Activated T-helper 1 cell treated with anti-CD3 and anti-CD28 coated beads, Interleukin-12 subunit alpha, Interleukin-12 subunit beta, Interleukin-2, Interleukin-4 antibody, amounts not matched to agents 30 ng/mL and 10 ng/mL and 1 ng/mL, durations not matched to agents 14 hours and 24 hours and 36 hours (primary cell): ENCODE data around the gene SUSD1. TPM values are rescaled to one million over a fixed set of nuclear protein-coding genes. Genes with fewer than 3 reads are reported as not detected.

ENCODE experiments used
- DNase-seq: peaks from one replicate; pipeline ENCODE4 v3.0.0; 2021; ENCODE audit warnings: low spot score
- H3K27ac Mint-ChIP-seq: one replicate; pipeline ENCODE4 v1.8.0; 2021; ENCODE audit warnings: mild to moderate bottlenecking, mixed read lengths
- H3K27me3 Mint-ChIP-seq: one replicate; pipeline ENCODE4 v1.8.0; 2022; ENCODE audit warnings: mild to moderate bottlenecking, moderate library complexity, mixed read lengths; ENCODE audit not compliant: insufficient read depth
- H3K36me3 Mint-ChIP-seq: one replicate; pipeline ENCODE4 v1.8.0; 2021; ENCODE audit warnings: low read depth, mixed read lengths
- H3K4me1 Mint-ChIP-seq: one replicate; pipeline ENCODE4 v1.8.0; 2021; ENCODE audit warnings: low read depth, mixed read lengths
- H3K4me3 Mint-ChIP-seq: one replicate; pipeline ENCODE4 v1.8.0; 2021; ENCODE audit warnings: mild to moderate bottlenecking, moderate library complexity, mixed read lengths
- H3K9me3 Mint-ChIP-seq: one replicate; pipeline ENCODE4 v1.8.0; 2021; ENCODE audit warnings: mixed read lengths
- intact Hi-C: fragments of 100-400 bp; cut with micrococcal nuclease; formaldehyde crosslinking; loops from one replicate; pipeline ENCODE4 v1.15.1; 2024
- total RNA-seq: library from RNA; stranded (reverse); gene quantifications from 2 replicates; pipeline ENCODE4 v1.2.3, GENCODE V29; 2022

Gene SUSD1
- total RNA-seq, 1 donor from 2014 or later = 3.7 TPM

DNA sequence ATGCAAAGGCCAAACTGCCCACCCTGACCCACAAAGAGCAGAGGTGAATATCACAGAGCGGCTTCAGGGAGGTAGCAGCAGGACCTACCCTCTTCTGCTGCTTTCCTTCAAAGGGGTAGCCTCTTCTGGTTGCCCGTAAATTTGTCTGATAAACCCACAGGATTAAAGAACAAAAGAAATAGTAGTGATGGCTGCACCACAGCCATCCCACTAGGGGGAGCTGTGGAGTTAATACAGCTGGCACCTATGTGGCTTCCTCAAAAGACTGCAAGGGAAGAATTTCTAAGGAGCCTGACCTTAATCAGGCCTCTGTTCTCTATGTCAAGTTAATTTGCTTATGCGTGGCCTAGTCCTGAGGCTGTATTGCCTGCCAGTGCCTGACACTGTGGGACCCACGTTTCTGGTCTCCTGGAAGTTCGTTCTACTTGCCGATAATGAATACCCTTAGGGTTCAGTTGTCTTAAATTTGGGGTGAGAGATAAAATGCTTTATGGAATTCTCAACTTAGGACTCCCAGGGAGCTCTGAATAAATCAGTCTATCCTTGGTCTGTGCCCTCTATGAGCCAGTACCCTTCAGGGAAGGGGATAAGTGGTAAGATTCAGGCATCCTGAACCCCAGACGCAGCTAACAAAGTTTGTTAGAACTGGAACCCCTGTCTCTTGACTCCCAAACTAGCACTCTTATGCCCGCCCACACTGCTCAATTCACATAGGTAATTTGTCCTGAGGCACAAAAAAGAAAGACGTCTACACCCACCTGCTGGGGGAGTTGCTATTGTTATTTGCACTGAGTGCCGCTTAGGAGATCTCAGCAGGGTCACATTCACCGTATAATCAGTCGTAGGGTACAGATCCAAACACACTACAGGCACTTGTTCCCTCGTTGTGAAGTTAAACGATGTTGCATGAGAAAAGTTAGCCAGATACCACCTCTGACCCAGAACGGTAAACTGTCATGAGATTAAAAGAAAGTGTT is 77.1 kb downstream of the SUSD1 start:
- Mint-ChIP-seq H3K27ac (no peak overlapping the region), H3K36me3 (peaks cover 9% of the 10 kb centered on the region), H3K27me3 (peaks cover 2% of the 10 kb centered on the region), H3K4me3 (no peak overlapping the region), H3K4me1 (peaks cover 32% of the 10 kb centered on the region), H3K9me3 (no peaks in the 10 kb centered on the region)
- intact Hi-C loops = loop anchor here (1.0 to 5.0 kb wide), 8 partner anchors 84 to 695 kb away; partner anchors contain the start of genes INIP and KIAA1958
- peak; percentile 54 for DNase-seq

DNA sequence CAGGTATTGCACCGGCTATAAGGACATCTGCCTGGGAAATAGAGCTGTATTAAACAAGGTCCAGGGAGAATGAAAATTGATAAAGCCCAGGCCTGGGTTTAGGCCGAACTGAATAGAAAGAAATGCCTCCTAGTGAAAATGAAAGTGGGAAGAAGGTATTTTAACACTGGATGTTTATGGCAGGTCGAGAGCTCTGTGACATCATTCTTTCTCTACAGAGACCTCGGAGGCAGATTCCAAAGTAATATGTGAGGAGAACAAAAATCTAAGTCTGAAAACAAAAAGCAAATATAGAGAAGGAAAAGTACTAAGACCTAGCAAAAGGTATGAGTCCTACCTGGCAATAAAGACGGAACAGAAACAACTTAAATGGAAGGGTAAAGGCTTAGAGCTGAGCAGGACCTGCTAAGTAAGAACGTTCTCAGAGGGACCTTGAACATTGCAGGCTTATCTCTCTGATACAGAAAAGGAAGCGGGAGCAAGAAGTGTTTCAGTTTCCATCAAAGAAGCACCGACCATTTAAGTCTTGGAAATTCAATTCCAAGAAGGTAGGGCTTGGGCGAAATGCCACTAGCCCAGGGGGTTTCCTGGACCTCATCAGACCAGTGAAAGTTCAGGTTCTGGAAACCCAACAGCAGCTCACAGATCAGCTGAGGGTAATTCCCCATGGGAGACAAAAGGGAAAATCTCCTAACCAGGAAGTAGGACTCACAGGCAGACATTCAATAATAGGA is 80.0 kb downstream of the SUSD1 start:
- no peak overlapping the region for H3K4me3 Mint-ChIP-seq
- peaks cover 32% of the 10 kb centered on the region for H3K4me1 Mint-ChIP-seq
- intact Hi-C loops = loop anchor here (5.0 kb wide), 4 partner anchors 87 to 622 kb away; partner anchors contain the start of genes INIP and KIAA1958
- no peak for DNase-seq
- no peaks in the 10 kb centered on the region for H3K27me3 Mint-ChIP-seq
- no peak overlapping the region for H3K27ac Mint-ChIP-seq
- no peaks in the 10 kb centered on the region for H3K9me3 Mint-ChIP-seq
- H3K36me3 Mint-ChIP-seq = peaks cover 7% of the 10 kb centered on the region

DNA sequence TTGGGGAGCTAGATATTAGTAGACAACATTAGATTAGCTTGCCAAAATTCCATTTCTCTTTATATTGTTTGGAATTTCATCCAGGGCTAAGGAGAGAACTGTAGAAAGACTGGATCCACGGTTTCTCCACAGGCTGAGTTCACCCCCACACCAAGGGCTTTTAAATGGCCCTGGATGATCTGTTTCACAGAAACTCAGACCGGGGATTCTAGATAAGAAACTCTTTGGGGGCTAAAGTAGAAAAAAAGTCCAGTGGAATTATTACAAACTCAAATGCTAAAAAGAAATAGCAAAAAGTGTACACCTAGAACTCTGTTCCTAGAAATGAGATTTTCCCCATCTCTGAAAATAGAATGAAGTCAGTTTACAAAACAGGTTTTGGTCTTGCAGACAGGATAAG is 80.9 kb downstream of the SUSD1 start:
- Mint-ChIP-seq H3K27me3 (no peaks in the 10 kb centered on the region), H3K4me3 (no peak overlapping the region), H3K4me1 (peaks cover 32% of the 10 kb centered on the region), H3K9me3 (no peaks in the 10 kb centered on the region), H3K36me3 (peaks cover 8% of the 10 kb centered on the region), H3K27ac (no peak overlapping the region)
- no peak for DNase-seq
- intact Hi-C loops = no loop called here

DNA sequence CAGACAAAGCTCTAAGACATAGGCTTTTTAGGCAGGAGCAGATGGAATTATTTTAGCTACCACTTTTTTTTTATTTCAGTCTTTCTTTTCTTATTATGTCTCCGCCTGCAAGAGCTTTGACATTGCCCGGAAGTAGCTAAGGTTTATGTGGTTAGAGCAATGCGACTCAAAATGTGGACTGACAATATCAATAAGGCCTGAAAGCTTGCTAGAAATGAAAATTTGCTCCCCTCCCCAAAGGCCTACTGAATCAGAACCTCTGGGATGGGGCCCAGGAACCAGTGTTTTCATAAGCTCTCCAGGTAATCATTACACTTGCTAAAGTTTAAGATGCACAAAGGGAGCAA is 81.3 kb downstream of the SUSD1 start:
- intact Hi-C loops = no loop called here
- H3K27ac Mint-ChIP-seq = no peak overlapping the region
- H3K4me3 Mint-ChIP-seq = peak overlapping the region; percentile 32

DNA sequence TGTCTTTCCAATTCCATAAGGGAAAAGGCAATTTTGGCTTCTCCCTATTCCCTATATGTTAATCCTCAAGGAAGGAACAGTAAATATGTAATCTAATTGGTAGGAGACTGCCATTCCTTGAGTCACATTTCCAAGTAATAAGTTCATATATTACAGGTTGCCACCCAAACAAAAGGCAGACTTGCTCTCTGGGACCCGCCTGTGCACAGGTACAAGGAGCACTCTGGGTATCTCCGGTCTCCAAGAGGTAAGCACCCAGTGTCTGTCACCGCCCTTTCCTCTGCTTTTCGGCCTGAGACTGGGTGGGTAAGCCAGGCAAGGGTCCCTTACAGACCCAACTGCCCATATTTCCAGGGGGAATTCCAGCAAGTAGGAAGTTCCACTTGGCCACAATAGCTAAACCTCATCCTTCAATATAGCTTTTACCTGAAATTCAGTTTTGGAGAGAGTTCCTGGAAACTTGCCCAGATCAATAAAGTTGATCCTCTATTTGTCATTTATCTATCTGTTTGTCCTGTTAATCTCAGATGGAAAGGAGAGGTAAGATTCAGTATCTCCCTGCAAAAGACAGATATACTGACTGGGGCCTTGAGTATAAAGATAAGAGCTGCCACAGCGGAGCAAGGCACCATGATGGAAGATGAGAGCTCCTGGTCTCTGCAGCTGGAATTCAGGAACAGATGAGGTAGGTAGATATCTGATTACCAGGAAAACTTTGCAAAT is 81.8 kb downstream of the SUSD1 start:
- intact Hi-C loops = no loop called here
- no peak overlapping the region for H3K4me3 Mint-ChIP-seq
- no peaks in the 10 kb centered on the region for H3K9me3 Mint-ChIP-seq
- peaks cover 8% of the 10 kb centered on the region for H3K36me3 Mint-ChIP-seq
- H3K27ac Mint-ChIP-seq = no peak overlapping the region
- peaks cover 32% of the 10 kb centered on the region for H3K4me1 Mint-ChIP-seq
- no peaks in the 10 kb centered on the region for H3K27me3 Mint-ChIP-seq
- DNase-seq = no peak

More for the DNA sequence above, 81.3 kb downstream of the SUSD1 start:
- H3K36me3 Mint-ChIP-seq = peaks cover 8% of the 10 kb centered on the region
- DNase-seq = no peak
- no peaks in the 10 kb centered on the region for H3K9me3 Mint-ChIP-seq
- H3K4me1 Mint-ChIP-seq = peaks cover 32% of the 10 kb centered on the region
- H3K27me3 Mint-ChIP-seq = no peaks in the 10 kb centered on the region

DNA sequence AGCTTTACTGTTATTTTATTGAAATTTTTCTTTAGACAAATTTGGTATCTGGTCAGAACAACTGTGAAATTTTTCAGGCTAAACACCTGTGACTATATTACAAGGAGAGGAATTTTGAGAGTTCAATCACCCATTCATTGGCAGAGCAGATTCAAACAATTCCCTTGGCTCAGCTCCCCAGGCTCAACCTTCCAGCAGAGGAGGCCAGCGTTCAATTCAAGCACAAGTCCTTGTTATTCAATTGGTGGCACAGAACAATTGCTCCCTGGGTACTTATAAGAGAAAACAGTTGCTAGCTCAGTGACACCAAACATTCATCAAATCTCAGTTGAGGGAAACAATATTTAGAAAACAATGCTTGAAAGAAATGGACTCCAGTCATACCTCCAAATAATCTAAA is 83.3 kb downstream of the SUSD1 start:
- no peaks in the 10 kb centered on the region for H3K27me3 Mint-ChIP-seq
- no peak for DNase-seq
- H3K4me1 Mint-ChIP-seq = peaks cover 25% of the 10 kb centered on the region
- intact Hi-C loops = no loop called here
- H3K9me3 Mint-ChIP-seq = no peaks in the 10 kb centered on the region
- H3K27ac Mint-ChIP-seq = no peak overlapping the region
- H3K4me3 Mint-ChIP-seq = no peak overlapping the region
- H3K36me3 Mint-ChIP-seq = peaks cover 8% of the 10 kb centered on the region

DNA sequence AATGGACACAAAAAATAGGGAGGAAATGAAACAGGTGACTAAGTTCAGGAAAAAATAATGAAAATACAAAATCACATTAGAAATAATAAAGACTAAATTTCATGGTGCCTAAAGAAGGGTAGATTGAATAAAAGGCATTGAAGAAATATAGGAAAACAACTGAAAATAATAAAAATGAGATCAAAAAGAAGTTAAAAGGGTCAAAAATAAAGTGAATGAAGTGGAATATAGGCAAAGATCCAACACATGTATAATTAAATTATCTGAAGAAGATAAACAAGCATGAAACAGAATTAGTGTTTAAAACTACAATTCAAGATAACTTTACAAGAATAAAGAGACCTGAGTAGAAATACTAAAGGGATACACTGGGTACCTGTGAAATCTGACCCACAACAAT is 87.6 kb downstream of the SUSD1 start:
- H3K27me3 Mint-ChIP-seq = no peaks in the 10 kb centered on the region
- intact Hi-C loops = no loop called here
- H3K27ac Mint-ChIP-seq = no peak overlapping the region
- peaks cover 5% of the 10 kb centered on the region for H3K4me1 Mint-ChIP-seq
- peaks cover 3% of the 10 kb centered on the region for H3K36me3 Mint-ChIP-seq
- no peaks in the 10 kb centered on the region for H3K9me3 Mint-ChIP-seq
- no peak for DNase-seq
- H3K4me3 Mint-ChIP-seq = no peak overlapping the region

DNA sequence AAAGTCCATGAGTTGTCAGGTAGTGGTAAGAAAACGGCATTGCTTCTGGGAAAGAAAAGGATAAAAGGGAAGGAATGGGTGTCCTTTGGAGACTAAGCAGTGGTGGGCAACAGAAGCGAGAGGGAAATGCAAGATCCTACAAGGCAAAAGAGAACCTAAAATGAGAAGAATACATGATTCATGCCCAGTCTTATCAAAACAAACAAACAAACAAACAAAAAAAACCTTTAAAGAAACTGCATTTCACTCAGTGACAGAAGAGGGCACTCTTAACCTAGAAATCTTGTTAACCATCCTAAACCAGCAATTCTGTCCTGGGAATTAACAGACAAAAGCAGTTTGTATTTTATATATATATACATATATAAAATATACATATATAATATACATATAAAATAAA is 88.5 kb downstream of the SUSD1 start:
- Mint-ChIP-seq H3K4me3 (no peak overlapping the region), H3K9me3 (no peaks in the 10 kb centered on the region), H3K4me1 (peaks cover 5% of the 10 kb centered on the region), H3K27me3 (no peaks in the 10 kb centered on the region), H3K27ac (no peak overlapping the region), H3K36me3 (peaks cover 5% of the 10 kb centered on the region)
- intact Hi-C loops = loop anchor here (1.0 kb wide), 1 partner anchor 275 kb away; no protein-coding TSS in a partner anchor
- no peak for DNase-seq

DNA sequence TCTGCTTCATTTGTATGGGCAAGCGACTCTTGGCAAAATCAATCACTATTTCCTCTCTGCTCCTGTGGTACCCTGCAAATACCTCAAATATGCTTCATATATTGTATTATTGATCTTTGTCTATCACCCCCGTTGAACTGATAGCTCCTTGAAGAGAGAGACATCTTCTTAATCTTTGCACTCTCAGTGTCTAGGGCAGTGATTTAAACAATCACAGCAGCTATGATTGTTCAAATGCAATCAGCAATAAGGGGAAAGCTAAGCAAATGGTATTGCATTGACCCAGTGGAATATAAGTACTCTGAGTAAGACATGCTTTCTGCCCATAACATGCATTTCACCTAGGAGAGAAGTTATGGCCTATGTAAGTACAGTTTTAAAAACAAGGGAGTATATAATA is 90.2 kb downstream of the SUSD1 start:
- Mint-ChIP-seq H3K9me3 (no peaks in the 10 kb centered on the region), H3K36me3 (peaks cover 12% of the 10 kb centered on the region), H3K27me3 (no peaks in the 10 kb centered on the region), H3K4me1 (peaks cover 5% of the 10 kb centered on the region), H3K27ac (no peak overlapping the region), H3K4me3 (no peak overlapping the region)
- intact Hi-C loops = no loop called here
- DNase-seq = no peak

DNA sequence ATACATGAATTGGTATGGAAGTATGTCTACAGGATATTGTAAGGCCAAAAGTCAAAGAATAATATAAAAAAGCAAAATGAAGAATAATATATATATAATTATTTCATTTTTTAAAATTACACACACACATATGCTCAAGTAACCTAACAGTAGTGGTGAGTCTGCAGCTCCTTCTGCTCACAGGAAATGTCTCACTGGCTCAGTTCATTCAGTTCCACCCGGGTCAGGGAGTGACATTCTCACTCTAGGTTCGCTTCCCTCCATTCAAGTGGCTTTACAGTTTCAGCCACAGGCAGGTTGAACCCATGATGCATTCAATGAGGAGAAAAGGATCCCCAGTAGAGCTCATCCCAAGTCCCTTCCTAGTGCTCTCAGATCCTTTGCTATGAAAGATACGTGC is 90.8 kb downstream of the SUSD1 start:
- H3K4me3 Mint-ChIP-seq = no peak overlapping the region
- peaks cover 5% of the 10 kb centered on the region for H3K4me1 Mint-ChIP-seq
- H3K27ac Mint-ChIP-seq = no peak overlapping the region
- no peak for DNase-seq
- peaks cover 12% of the 10 kb centered on the region for H3K36me3 Mint-ChIP-seq
- intact Hi-C loops = no loop called here
- H3K9me3 Mint-ChIP-seq = no peaks in the 10 kb centered on the region
- no peaks in the 10 kb centered on the region for H3K27me3 Mint-ChIP-seq

DNA sequence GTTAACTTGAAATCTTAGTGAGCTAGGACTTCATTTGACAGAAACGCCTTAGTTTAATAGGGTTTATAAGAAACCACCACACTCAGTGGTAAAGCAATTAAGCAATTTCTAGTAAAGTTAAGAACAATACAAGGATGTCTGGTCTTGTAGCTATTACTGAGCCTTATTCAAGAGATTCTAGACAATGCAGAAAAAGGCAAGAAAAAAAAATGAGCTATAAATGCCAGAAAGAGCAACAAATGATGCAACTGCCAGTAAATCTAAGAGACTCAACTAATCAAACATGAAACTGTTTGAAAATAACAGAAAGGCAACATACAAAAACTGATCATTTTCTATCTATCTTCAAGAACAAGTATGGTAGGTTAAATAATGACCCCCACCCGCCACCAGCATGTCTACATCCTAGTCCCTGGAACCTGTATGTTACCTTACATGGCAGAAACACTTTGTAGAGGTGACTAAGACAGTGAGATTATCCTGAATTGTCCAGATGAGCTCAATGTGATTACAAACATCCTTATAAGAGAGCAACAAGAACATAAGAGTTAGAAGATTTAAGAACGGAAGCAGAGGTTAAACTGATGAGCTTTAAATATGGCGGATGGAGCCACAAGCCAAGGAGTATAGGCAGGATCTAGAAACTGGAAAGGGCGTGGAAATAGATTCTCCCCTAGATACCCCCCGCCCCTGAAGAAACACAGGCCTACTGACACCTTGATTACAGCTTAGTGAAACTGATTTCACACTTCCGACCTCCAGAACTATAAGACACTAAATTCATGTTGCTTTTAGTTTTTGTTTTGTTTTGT is 93.0 kb downstream of the SUSD1 start:
- no peaks in the 10 kb centered on the region for H3K27me3 Mint-ChIP-seq
- intact Hi-C loops = no loop called here
- no peak for DNase-seq
- peaks cover 6% of the 10 kb centered on the region for H3K4me1 Mint-ChIP-seq
- no peak overlapping the region for H3K4me3 Mint-ChIP-seq
- H3K36me3 Mint-ChIP-seq = peaks cover 9% of the 10 kb centered on the region
- H3K27ac Mint-ChIP-seq = no peak overlapping the region
- H3K9me3 Mint-ChIP-seq = no peaks in the 10 kb centered on the region
